Calu3 (cell line): Measurements from ENCODE around the gene CRABP2. TPM values are rescaled to one million over a fixed set of nuclear protein-coding genes. Genes with fewer than 3 reads are reported as not detected.
A peak's percentile ranks its signal among the peaks of the same experiment; 100 is the strongest.

Experiments used
- BruUV-seq: library from RNA; stranded (reverse); fragments of 400-500 nt; replicated peaks from 2 replicates; lab custom pipeline; 2021; lab: Mats Ljungman, UMichigan
- CTCF ChIA-PET: fragments of 300-600 bp; sonication (Branson Sonifier 250); formaldehyde crosslinking; loops from one replicate; lab custom pipeline; 2022; ENCODE audit warnings: antibody characterized with exemption; lab: Charles Lee
- DNase-seq: peaks from one replicate; pipeline ENCODE4 v3.0.0; 2022
- H3K27ac Mint-ChIP-seq: one replicate; pipeline ENCODE4 v1.8.0; 2022; ENCODE audit warnings: mixed read lengths; ENCODE audit not compliant: unreplicated experiment
- H3K27me3 Mint-ChIP-seq: one replicate; pipeline ENCODE4 v1.8.0; 2022; ENCODE audit warnings: mixed read lengths; ENCODE audit not compliant: unreplicated experiment
- H3K36me3 Mint-ChIP-seq: one replicate; pipeline ENCODE4 v1.8.0; 2022; ENCODE audit warnings: mild to moderate bottlenecking, moderate library complexity, mixed read lengths; ENCODE audit not compliant: insufficient read depth, unreplicated experiment
- H3K4me1 Mint-ChIP-seq: one replicate; pipeline ENCODE4 v1.8.0; 2022; ENCODE audit warnings: mild to moderate bottlenecking, low read depth, mixed read lengths; ENCODE audit not compliant: unreplicated experiment
- H3K4me3 Mint-ChIP-seq: one replicate; pipeline ENCODE4 v1.8.0; 2022; ENCODE audit warnings: mild to moderate bottlenecking, low read depth, moderate library complexity, mixed read lengths; ENCODE audit not compliant: unreplicated experiment
- H3K9me3 Mint-ChIP-seq: one replicate; pipeline ENCODE4 v1.8.0; 2022; ENCODE audit warnings: low read depth, mixed read lengths; ENCODE audit not compliant: unreplicated experiment
- intact Hi-C: fragments of 100-400 bp; cut with micrococcal nuclease; formaldehyde crosslinking; loops from one replicate; pipeline ENCODE4 v1.10.0; 2022; ENCODE audit not compliant: unreplicated experiment
- total RNA-seq: library from RNA; stranded (reverse); gene quantifications from 2 replicates; pipeline ENCODE4 v1.2.3, GENCODE V29; 2022
- TF ChIP-seq, protein P1 (sequence below): fragments of 200-600 bp; IDR thresholded peaks from one replicate; pipeline ENCODE4 v1.8.0; 2022; ENCODE audit warnings: antibody characterized with exemption; ENCODE audit not compliant: unreplicated experiment

Gene CRABP2
- total RNA-seq, 1 experiment from 2014 or later = 17.6 TPM

DNA sequence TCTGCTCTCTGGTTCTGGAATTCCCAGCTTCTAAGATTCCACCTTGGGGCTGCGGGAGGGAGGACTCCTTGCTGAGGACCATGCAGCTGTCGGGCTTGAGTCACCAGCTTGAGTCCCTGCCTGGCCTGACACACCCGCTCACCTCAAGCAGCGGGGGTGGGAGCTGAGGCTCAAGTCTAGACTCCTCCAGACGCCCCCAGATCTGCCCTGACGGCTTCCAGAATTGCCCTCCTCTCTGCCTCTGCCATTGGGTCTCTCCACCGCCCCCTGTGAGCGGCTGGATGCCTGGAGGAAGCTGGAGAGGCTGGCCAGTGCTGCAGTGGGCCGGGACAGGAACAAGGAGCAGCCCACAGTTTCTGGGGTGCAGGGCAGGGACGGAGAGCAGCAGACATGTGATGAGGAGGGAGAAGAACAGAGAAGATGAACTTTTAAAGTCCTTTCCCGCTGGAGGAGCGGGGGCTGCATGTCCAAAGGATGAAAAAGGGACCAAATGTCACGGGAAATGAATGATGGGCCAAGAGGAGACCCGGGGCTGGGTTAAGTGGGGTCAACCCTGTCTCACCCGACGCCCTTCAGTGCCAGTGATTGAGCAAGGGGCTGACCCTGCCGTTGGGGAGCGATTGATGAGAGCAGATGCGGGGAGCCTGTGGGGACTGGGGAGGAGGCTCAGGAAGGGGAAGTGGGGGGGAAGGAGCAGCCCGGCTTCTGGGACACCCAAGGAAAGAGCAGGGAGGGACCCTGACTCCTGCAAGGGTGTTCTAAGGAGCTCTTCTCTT lies 13.5 kb downstream of the CRABP2 start:
- CTCF ChIA-PET = interaction anchor here (0.7 to 7.2 kb wide), 9 partner anchors 10 to 236 kb away, joined by 3 to 199 read pairs (median 3); partner anchors contain the start of genes CRABP2, ISG20L2, METTL25B and NTRK1
- DNase-seq = peak; percentile 35
- TF ChIP-seq, protein P1, sequence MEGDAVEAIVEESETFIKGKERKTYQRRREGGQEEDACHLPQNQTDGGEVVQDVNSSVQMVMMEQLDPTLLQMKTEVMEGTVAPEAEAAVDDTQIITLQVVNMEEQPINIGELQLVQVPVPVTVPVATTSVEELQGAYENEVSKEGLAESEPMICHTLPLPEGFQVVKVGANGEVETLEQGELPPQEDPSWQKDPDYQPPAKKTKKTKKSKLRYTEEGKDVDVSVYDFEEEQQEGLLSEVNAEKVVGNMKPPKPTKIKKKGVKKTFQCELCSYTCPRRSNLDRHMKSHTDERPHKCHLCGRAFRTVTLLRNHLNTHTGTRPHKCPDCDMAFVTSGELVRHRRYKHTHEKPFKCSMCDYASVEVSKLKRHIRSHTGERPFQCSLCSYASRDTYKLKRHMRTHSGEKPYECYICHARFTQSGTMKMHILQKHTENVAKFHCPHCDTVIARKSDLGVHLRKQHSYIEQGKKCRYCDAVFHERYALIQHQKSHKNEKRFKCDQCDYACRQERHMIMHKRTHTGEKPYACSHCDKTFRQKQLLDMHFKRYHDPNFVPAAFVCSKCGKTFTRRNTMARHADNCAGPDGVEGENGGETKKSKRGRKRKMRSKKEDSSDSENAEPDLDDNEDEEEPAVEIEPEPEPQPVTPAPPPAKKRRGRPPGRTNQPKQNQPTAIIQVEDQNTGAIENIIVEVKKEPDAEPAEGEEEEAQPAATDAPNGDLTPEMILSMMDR = no peak
- Mint-ChIP-seq H3K4me1 (peaks cover 44% of the 10 kb centered on the region), H3K4me3 (peak overlapping the region; percentile 39), H3K27me3 (no peaks in the 10 kb centered on the region), H3K9me3 (no peaks in the 10 kb centered on the region), H3K27ac (peak overlapping the region; percentile 3), H3K36me3 (no peaks in the 10 kb centered on the region)
- BruUV-seq = no TSS peak
- intact Hi-C loops = no loop called here

DNA sequence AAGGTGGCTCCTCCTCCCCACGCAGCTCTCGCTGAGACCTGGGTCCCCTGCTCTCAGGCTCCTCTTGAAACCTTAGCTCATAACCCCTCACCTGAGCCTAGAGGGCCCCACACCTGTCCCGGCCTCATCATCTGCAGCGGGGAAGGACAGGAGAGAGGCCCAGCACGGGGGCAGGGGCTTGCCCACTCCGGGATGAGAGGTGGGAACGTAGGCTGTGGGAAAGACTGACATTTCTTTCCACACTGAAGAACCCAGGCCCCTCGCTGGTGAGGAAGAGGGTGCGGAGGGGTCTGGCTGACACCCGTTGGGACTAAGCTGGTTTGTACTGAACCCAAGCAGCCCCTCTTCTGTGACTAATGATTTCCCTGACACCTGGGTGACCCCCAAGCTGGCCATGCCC lies 14.2 kb downstream of the CRABP2 start:
- intact Hi-C loops = no loop called here
- no TSS peak for BruUV-seq
- Mint-ChIP-seq H3K36me3 (no peaks in the 10 kb centered on the region), H3K4me1 (peaks cover 44% of the 10 kb centered on the region), H3K27me3 (no peaks in the 10 kb centered on the region), H3K27ac (no peak overlapping the region), H3K4me3 (no peak overlapping the region), H3K9me3 (no peaks in the 10 kb centered on the region)
- CTCF ChIA-PET = interaction anchor here (0.8 to 7.2 kb wide), 8 partner anchors 10 to 237 kb away, joined by 3 to 199 read pairs (median 19); partner anchors contain the start of genes CRABP2, ISG20L2, METTL25B and NTRK1
- TF ChIP-seq, protein P1 = no peak
- no peak for DNase-seq

DNA sequence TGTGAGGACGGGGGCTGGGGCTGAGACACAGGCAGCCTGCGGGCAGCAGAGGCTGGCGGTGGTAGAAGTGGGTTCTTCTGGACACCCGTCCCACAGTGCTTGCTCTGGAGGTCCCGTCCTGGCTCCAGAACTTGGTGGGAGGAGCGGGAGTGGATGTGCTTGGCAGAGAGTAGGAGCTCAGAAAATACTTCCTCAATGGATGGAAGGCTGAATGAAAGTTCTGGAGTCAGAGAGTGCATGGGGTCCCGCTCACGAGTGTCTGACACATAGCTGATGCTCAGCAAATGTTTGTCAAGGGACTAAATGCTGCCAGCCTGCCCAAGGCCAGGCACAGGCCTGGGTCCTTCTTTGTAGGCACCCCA lies 14.7 kb downstream of the CRABP2 start:
- no peak for DNase-seq

DNA sequence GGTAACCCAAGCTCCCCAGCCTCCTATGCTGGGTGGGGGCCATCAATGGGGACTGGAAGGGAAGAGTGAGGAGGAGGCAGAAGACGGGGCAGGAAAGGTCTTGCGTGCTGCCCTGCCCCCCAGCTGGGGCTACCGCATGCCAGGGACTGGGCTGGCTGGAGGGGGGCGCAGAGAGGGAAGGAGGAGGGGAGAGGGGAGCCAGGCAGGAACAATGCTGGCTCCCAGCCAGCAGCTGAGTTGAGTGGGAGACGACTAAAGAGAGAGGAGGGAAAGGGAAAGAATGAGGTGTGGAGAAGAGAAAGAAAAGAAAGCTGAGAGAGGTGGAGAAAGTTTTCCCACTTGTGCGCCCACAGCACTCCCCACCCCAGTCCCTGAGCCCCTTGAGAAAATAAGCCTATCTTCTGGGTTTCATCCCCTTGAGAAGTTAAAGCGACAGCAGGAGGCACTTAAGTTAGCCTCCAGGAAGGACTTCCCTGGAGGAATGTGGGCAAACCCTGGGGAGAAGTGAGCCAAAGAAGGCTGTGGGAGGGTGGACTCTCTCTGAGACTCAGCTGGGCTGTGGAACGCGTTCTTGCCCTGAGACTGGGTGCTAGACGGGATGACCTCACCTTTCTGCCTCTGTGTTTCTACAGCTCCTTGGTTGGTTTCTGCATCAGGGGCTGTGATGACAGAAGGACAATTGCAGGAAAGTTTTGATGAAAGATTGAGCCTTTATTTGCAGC lies 15.3 kb downstream of the CRABP2 start:
- DNase-seq = no peak
- no TSS peak for BruUV-seq
- Mint-ChIP-seq H3K27me3 (no peaks in the 10 kb centered on the region), H3K4me3 (peak overlapping the region; percentile 15), H3K27ac (peak overlapping the region; percentile 2), H3K4me1 (peaks cover 44% of the 10 kb centered on the region), H3K36me3 (no peaks in the 10 kb centered on the region), H3K9me3 (no peaks in the 10 kb centered on the region)
- CTCF ChIA-PET = interaction anchor here (0.6 to 7.2 kb wide), 25 partner anchors 9 to 237 kb away, joined by 3 to 199 read pairs (median 5); partner anchors contain the start of genes CRABP2, HDGF, ISG20L2 and METTL25B
- intact Hi-C loops = loop anchor here (1.0 to 10.0 kb wide), 4 partner anchors 15 to 200 kb away; partner anchors contain the start of genes CRABP2 and INSRR
- TF ChIP-seq, protein P1 = no peak

More for the DNA sequence above, 14.7 kb downstream of the CRABP2 start:
- CTCF ChIA-PET = interaction anchor here (1.1 to 7.2 kb wide), 10 partner anchors 11 to 237 kb away, joined by 3 to 199 read pairs (median 23); partner anchors contain the start of genes CRABP2, ISG20L2, METTL25B and NTRK1
- no peak overlapping the region for H3K27ac Mint-ChIP-seq
- H3K4me1 Mint-ChIP-seq = peaks cover 44% of the 10 kb centered on the region
- intact Hi-C loops = no loop called here
- H3K36me3 Mint-ChIP-seq = no peaks in the 10 kb centered on the region
- no peaks in the 10 kb centered on the region for H3K27me3 Mint-ChIP-seq
- no peak overlapping the region for H3K4me3 Mint-ChIP-seq
- TF ChIP-seq, protein P1 = no peak
- no TSS peak for BruUV-seq
- no peaks in the 10 kb centered on the region for H3K9me3 Mint-ChIP-seq
